Testis (tissue), 2 donors: ENCODE measurements around the gene EPB41L2.
"Not testable (repeated sequence)": the region's sequence is repeated elsewhere in the genome, so short reads cannot be mapped to it uniquely, and the experiment has no call there.

Experiments
- POLR2A ChIP-seq: fragments of 450-650 bp; IDR thresholded peaks from one replicate; pipeline ENCODE4 v1.6.1; 2017; ENCODE audit warnings: antibody characterized with exemption, mild to moderate bottlenecking, moderate library complexity
- TF ChIP-seq, protein P1 (sequence below), 3 experiments: fragments of 450-650 bp in 2 of 3; fragments of 200-600 bp in 1 of 3; sonication (generic) in 1 of 3; IDR thresholded peaks; one replicate each; pipeline ENCODE4 v1.5.1; 2016 to 2019; ENCODE audit warnings: antibody characterized with exemption in 3 of 3, mild to moderate bottlenecking in 2 of 3, moderate library complexity in 1 of 3

DNA sequence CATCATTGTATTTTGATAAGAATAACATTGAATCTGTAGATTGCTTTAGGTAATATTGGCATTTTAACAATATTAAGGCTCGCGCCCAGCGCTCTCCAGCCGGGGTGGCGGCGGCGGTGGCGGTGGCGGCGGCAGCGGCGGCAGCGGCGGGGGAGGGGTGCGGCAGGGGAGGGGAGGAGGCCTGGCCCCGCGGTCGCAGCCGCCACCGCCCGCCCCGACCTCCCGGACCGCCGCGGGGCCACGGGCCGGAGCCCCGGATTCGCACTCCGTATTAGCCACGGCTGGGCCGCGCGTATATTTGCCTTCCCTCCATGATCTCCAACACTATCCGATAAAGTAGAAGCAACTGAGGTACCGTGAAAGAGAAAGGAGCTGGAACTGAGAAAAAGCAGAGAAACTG, 261.7 kb downstream of the EPB41L2 start:
- TF ChIP-seq, protein P1, sequence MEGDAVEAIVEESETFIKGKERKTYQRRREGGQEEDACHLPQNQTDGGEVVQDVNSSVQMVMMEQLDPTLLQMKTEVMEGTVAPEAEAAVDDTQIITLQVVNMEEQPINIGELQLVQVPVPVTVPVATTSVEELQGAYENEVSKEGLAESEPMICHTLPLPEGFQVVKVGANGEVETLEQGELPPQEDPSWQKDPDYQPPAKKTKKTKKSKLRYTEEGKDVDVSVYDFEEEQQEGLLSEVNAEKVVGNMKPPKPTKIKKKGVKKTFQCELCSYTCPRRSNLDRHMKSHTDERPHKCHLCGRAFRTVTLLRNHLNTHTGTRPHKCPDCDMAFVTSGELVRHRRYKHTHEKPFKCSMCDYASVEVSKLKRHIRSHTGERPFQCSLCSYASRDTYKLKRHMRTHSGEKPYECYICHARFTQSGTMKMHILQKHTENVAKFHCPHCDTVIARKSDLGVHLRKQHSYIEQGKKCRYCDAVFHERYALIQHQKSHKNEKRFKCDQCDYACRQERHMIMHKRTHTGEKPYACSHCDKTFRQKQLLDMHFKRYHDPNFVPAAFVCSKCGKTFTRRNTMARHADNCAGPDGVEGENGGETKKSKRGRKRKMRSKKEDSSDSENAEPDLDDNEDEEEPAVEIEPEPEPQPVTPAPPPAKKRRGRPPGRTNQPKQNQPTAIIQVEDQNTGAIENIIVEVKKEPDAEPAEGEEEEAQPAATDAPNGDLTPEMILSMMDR (IDR thresholded peaks at IDR 0.05), result not testable (repeated sequence)
- TF ChIP-seq POLR2A, result not testable (repeated sequence)
